Heart right ventricle (tissue), 16 donors: ENCODE data around the gene MYO5B. TPM values are rescaled to one million over a fixed set of nuclear protein-coding genes. Genes with fewer than 3 reads are reported as not detected.

ENCODE experiments used
- ATAC-seq, 8 donors: fragments of 200-7000 bp; cut with Tn5 transposase; one replicate each; pipeline ENCODE4 v1.9.1; 2020; ENCODE audit warnings: mild to moderate bottlenecking in 8 of 8, moderate library complexity in 8 of 8, moderate number of reproducible peaks in 1 of 8
- DNase-seq, 2 donors: peaks; one replicate each; pipeline ENCODE4 v3.0.0-alpha.2; 2020
- H3K27ac ChIP-seq, 10 donors: fragments of 200-600 bp; sonication (generic) in 2 of 10; one replicate each; pipeline versions ENCODE4 v1.5.0 to v1.8.0; 2020 to 2022; ENCODE audit warnings: mild to moderate bottlenecking in 3 of 10
- H3K27me3 ChIP-seq, 7 donors: fragments of 200-600 bp; one replicate each; pipeline ENCODE4 v1.8.0; 2021 to 2022; ENCODE audit warnings: mild to moderate bottlenecking in 2 of 7
- H3K36me3 ChIP-seq, 9 donors: fragments of 200-600 bp; sonication (generic) in 1 of 9; one replicate each; pipeline versions ENCODE4 v1.5.0 to v1.8.0; 2020 to 2022; ENCODE audit warnings: mild to moderate bottlenecking in 2 of 9
- H3K4me1 ChIP-seq, 9 donors: fragments of 200-600 bp; sonication (generic) in 1 of 9; one replicate each; pipeline versions ENCODE4 v1.5.0 to v1.8.0; 2020 to 2022; ENCODE audit warnings: mild to moderate bottlenecking in 4 of 9
- H3K4me3 ChIP-seq, 10 donors: fragments of 200-600 bp; sonication (generic) in 2 of 10; one replicate each; pipeline versions ENCODE4 v1.5.0 to v1.8.0; 2020 to 2022; ENCODE audit warnings: mild to moderate bottlenecking in 7 of 10, moderate library complexity in 2 of 10
- H3K9me3 ChIP-seq, 11 donors: fragments of 200-600 bp in 10 of 11; sonication (generic) in 2 of 11; one replicate each; pipeline versions ENCODE4 v1.5.0 to v1.8.0; 2013 to 2022; ENCODE audit warnings: mild to moderate bottlenecking in 2 of 11, control low read depth in 1 of 11, moderate library complexity in 1 of 11
- CTCF ChIP-seq, 9 donors: fragments of 200-600 bp; sonication (generic) in 2 of 9; IDR thresholded peaks; one replicate each; pipeline versions ENCODE4 v1.5.0 to v1.8.0; 2021 to 2022; ENCODE audit warnings: antibody characterized with exemption in 9 of 9, mild to moderate bottlenecking in 5 of 9, moderate library complexity in 1 of 9
- WGBS, 2 donors: extraction: QIAGEN DNeasy Blood & Tissue Kit; methylation state at CpG; one replicate each; pipeline ENCODE4 v1.1.7; 2013; ENCODE audit warnings: inconsistent platforms in 1 of 2; 5-methylcytosine and 5-hydroxymethylcytosine counted together
- intact Hi-C, 10 donors: fragments of 100-400 bp; cut with DNase I; formaldehyde crosslinking; loops; one replicate each; pipeline versions ENCODE4 v1.11.1 to v1.14.2; 2022
- polyA plus RNA-seq, 2 donors: library from polyadenylated mRNA; stranded (reverse); fragments of 200-250 nt; gene quantifications; one replicate each; pipeline ENCODE4 v1.2.3, GENCODE V29; 2013
- total RNA-seq, 10 donors: library from RNA; stranded (reverse); fragmentation: NEBNext Ultra II Directional in 3 of 10; extraction: Animal tissue kit (Norgen Biotek cat#: 25700) in 3 of 10; gene quantifications; one replicate each; pipeline versions ENCODE4 v1.2.1 to v1.2.4, GENCODE V29; 2021 to 2023
- donor health status: Arrhythmogenic right ventricular cardiomyopathy.
- donor health status: ischemic (EF 13 %, LVEDD 7.1; RV severe dilation, severe dysfunction).
- donor health status: healthy with polysubstance abuse.
- donor health status: DM: no; HTN: yes; CAD: no.
- donor health status: DM: no; HTN: no; CAD: no.
- donor health status: ischemic (EF 25% LVEDD 6.9; RV normal size, moderate dysfunction).
- donor health status: ischemic (EF 25% LVEDD 5.7; RV mildly dilated, moderate dysfunction).
- donor health status: healthy.
- donor health status: DM: yes; HTN: yes; CAD: no.
- donor health status: Ischemic cardiomyopathy.
- donor health status: ischemic (EF 35%, LVEDD 5.7; RV mildly dilated, moderate dysfunction).
- donor health status: nonischemic (EF 11% LVEDD 7.7; RV severe dilation, severe dysfunction).
- donor health status: DM: yes; HTN: yes; CAD: no.
- donor health status: PGD.
- donor health status: ischemic (EF 29% LVEDD 5.4; RV normal size, mild dysfunction).
- donor health status: nonischemic (EF 23%, LVEDD 6.1; RV moderate dilation, normal function).

Gene MYO5B
- total and polyA plus RNA-seq, 12 donors = 0.20 to 3.7 (median 0.93) TPM

GRCh38 chr18:49899657-49900330, 295.2 kb downstream of the MYO5B start:
- DNase-seq = no peak
- H3K9me3 ChIP-seq = no peaks in the 10 kb centered on the region
- no peak for TF ChIP-seq CTCF (IDR thresholded peaks at IDR 0.05)
- H3K27me3 ChIP-seq = peaks cover 0 to 12% (median 0%) of the 10 kb centered on the region in 7 donors
- H3K36me3 ChIP-seq = no peaks in the 10 kb centered on the region
- H3K4me1 ChIP-seq = no peaks in the 10 kb centered on the region
- intact Hi-C loops = loop anchor here in 1 of 10 donors (10.0 kb wide), 1 partner anchor 55 kb away; no protein-coding TSS in a partner anchor
- WGBS, 2 donors = 77 to 78% methylated on average over 5 of the region's 5 CpGs
- no peak for ATAC-seq
- H3K4me3 ChIP-seq = no peak overlapping the region
- H3K27ac ChIP-seq = no peak overlapping the region

GRCh38 chr18:49898421-49898820, 296.5 kb downstream of the MYO5B start:
- Histone ChIP-seq H3K4me3 (no peak overlapping the region), H3K27ac (no peak overlapping the region), H3K36me3 (no peaks in the 10 kb centered on the region), H3K27me3 (peaks cover 0 to 12% (median 0%) of the 10 kb centered on the region in 7 donors), H3K9me3 (no peaks in the 10 kb centered on the region), H3K4me1 (no peaks in the 10 kb centered on the region)
- intact Hi-C loops = loop anchor here in 1 of 10 donors (10.0 kb wide), 1 partner anchor 54 kb away; no protein-coding TSS in a partner anchor
- DNase-seq = peak in 1 of 2 donors; percentile 60
- peak in 1 of 8 donors; percentile 35 for ATAC-seq
- 45 to 46% methylated on average over 7 of the region's 7 CpGs for WGBS, 2 donors
- TF ChIP-seq CTCF (IDR thresholded peaks at IDR 0.05) = no peak

- no peak for TF ChIP-seq CTCF (IDR thresholded peaks at IDR 0.05)
- no peak overlapping the region for H3K4me3 ChIP-seq
- ATAC-seq (no peak), DNase-seq (no peak)
- H3K36me3 ChIP-seq = no peaks in the 10 kb centered on the region
- H3K27ac ChIP-seq = no peak overlapping the region
- 88% methylated on average over 11 of the region's 11 CpGs for WGBS, 2 donors
- intact Hi-C loops = loop anchor here in 1 of 10 donors (10.0 kb wide), 1 partner anchor 50 kb away; no protein-coding TSS in a partner anchor
- no peaks in the 10 kb centered on the region for H3K9me3 ChIP-seq
- H3K4me1 ChIP-seq = no peaks in the 10 kb centered on the region
- peaks cover 0 to 16% (median 8%) of the 10 kb centered on the region in 7 donors for H3K27me3 ChIP-seq
Observed at GRCh38 chr18:49894517-49895226, 300.3 kb downstream of the MYO5B start.

- no peaks in the 10 kb centered on the region for H3K9me3 ChIP-seq
- ATAC-seq = no peak
- H3K4me3 ChIP-seq = no peak overlapping the region
- no peaks in the 10 kb centered on the region for H3K4me1 ChIP-seq
- no peak for TF ChIP-seq CTCF (IDR thresholded peaks at IDR 0.05)
- H3K36me3 ChIP-seq = no peaks in the 10 kb centered on the region
- peaks cover 0 to 16% (median 9%) of the 10 kb centered on the region in 7 donors for H3K27me3 ChIP-seq
- no peak for DNase-seq
- WGBS, 2 donors = 49 to 63% methylated on average over 2 of the region's 2 CpGs
- intact Hi-C loops = loop anchor here in 1 of 10 donors (10.0 kb wide), 1 partner anchor 48 kb away; no protein-coding TSS in a partner anchor
- no peak overlapping the region for H3K27ac ChIP-seq
Observed at GRCh38 chr18:49893036-49893435, 301.9 kb downstream of the MYO5B start.
